WTC11 (cell line): ENCODE measurements around the gene LRRTM3. TPM values are rescaled to one million over a fixed set of nuclear protein-coding genes. Genes with fewer than 3 reads are reported as not detected.

Source experiments
- ATAC-seq: fragments of 200-7000 bp; cut with Tn5 transposase; 2 replicates; pipeline ENCODE4 v1.10.0; 2021; ENCODE audit warnings: mild to moderate bottlenecking, moderate library complexity
- CTCF ChIA-PET: fragments of 300-600 bp; sonication (Branson Sonifier 250); formaldehyde crosslinking; loops from one replicate; lab custom pipeline; 2021; ENCODE audit warnings: antibody characterized with exemption; lab: Charles Lee
- POLR2A ChIA-PET: fragments of 350-600 bp; sonication (Branson Sonifier 250); formaldehyde crosslinking; loops from one replicate; lab custom pipeline; 2021; ENCODE audit warnings: antibody characterized with exemption; lab: Charles Lee
- DNase-seq: peaks from one replicate; pipeline ENCODE4 v3.0.0; 2021; ENCODE audit warnings: low spot score
- H3K27ac Mint-ChIP-seq: 2 replicates; pipeline ENCODE4 v1.8.0; 2021; ENCODE audit warnings: mixed read lengths
- H3K27me3 Mint-ChIP-seq: 2 replicates; pipeline ENCODE4 v1.8.0; 2021; ENCODE audit warnings: low read depth, mild to moderate bottlenecking, moderate library complexity, mixed read lengths
- H3K36me3 Mint-ChIP-seq: 2 replicates; pipeline ENCODE4 v1.8.0; 2021; ENCODE audit warnings: mixed read lengths
- H3K4me1 Mint-ChIP-seq: 2 replicates; pipeline ENCODE4 v1.8.0; 2022; ENCODE audit warnings: mixed read lengths
- H3K4me3 Mint-ChIP-seq: 2 replicates; pipeline ENCODE4 v1.8.0; 2021; ENCODE audit warnings: mild to moderate bottlenecking, moderate library complexity, mixed read lengths
- H3K9me3 Mint-ChIP-seq: 2 replicates; pipeline ENCODE4 v1.8.0; 2021; ENCODE audit warnings: mixed read lengths
- ATF1 ChIP-seq: sonication (generic); formaldehyde crosslinking; IDR thresholded peaks from 2 replicates; pipeline ENCODE4 v1.8.1; 2023; ENCODE audit warnings: mild to moderate bottlenecking, moderate library complexity, missing genetic modification reagents
- MYBL2 ChIP-seq: sonication (generic); formaldehyde crosslinking; IDR thresholded peaks from 2 replicates; pipeline ENCODE4 v1.8.1; 2023; ENCODE audit warnings: mild to moderate bottlenecking, moderate library complexity, missing genetic modification reagents
- NFE2L1 ChIP-seq: sonication (generic); formaldehyde crosslinking; IDR thresholded peaks from 2 replicates; pipeline ENCODE4 v1.8.1; 2023; ENCODE audit warnings: missing genetic modification reagents
- NR3C1 ChIP-seq: sonication (generic); formaldehyde crosslinking; conservative IDR thresholded peaks from 2 replicates; pipeline ENCODE4 v1.8.1; 2023; ENCODE audit warnings: low read depth, mild to moderate bottlenecking, missing genetic modification reagents
- ZNF317 ChIP-seq: sonication (generic); formaldehyde crosslinking; IDR thresholded peaks from 2 replicates; pipeline ENCODE4 v1.8.1; 2023; ENCODE audit warnings: low read depth, mild to moderate bottlenecking, moderate library complexity, missing genetic modification reagents, borderline replicate concordance
- total RNA-seq: library from RNA; stranded (reverse); gene quantifications from 3 replicates; pipeline ENCODE4 v1.2.3, GENCODE V29; 2021
- TF ChIP-seq, protein P1 (sequence below): sonication (generic); formaldehyde crosslinking; IDR thresholded peaks from 2 replicates; pipeline ENCODE4 v1.8.1; 2023; ENCODE audit warnings: mild to moderate bottlenecking, missing genetic modification reagents, moderate library complexity
- TF ChIP-seq, protein P2 (sequence below): sonication (generic); formaldehyde crosslinking; IDR thresholded peaks from 2 replicates; pipeline ENCODE4 v1.8.1; 2023; ENCODE audit warnings: mild to moderate bottlenecking, missing genetic modification reagents, borderline replicate concordance
- TF ChIP-seq, protein P3 (sequence below): fragments of 250-450 bp; sonication (Bioruptor Pico); IDR thresholded peaks from 2 replicates; pipeline ENCODE4 v1.9.0; 2021; ENCODE audit warnings: mild to moderate bottlenecking, borderline replicate concordance
- TF ChIP-seq, protein P4 (sequence below): sonication (generic); formaldehyde crosslinking; IDR thresholded peaks from 2 replicates; pipeline ENCODE4 v1.8.1; 2022; ENCODE audit warnings: mild to moderate bottlenecking, missing genetic modification reagents, moderate library complexity, borderline replicate concordance
- TF ChIP-seq, protein P5 (sequence below): fragments of 250-450 bp; sonication (Bioruptor Pico); IDR thresholded peaks from 2 replicates; pipeline ENCODE4 v1.8.0; 2021; ENCODE audit warnings: mild to moderate bottlenecking
- TF ChIP-seq, protein P6 (sequence below): sonication (generic); formaldehyde crosslinking; IDR thresholded peaks from 2 replicates; pipeline ENCODE4 v1.8.0; 2022; ENCODE audit warnings: mild to moderate bottlenecking, missing genetic modification reagents
- TF ChIP-seq, protein P7 (sequence below): fragments of 250-450 bp; sonication (Bioruptor Pico); conservative IDR thresholded peaks from 2 replicates; pipeline ENCODE4 v1.9.0; 2021; ENCODE audit warnings: mild to moderate bottlenecking

The LRRTM3 gene
- total RNA-seq, 1 experiment from 2014 or later: 0.52 TPM

DNA sequence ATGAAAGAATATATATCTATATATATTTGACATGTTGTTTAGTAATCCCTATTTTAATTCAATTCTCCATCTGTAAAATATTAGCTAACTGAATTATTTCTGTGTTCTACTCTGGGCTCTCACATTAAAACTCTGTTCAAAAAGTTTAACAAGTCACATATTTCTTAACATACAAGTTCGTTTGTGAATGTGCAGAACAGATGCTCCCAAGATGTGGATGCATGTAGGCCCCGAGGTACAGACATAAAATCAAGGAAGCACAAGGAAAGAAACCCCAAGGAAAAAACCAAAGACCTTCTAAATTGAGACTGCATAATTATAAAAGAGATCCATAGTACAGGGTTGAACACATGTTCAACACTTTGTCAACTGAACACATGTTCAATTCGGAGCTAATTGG, 175.1 kb downstream of the LRRTM3 start:
- H3K27me3 Mint-ChIP-seq: no peaks in the 10 kb centered on the region
- ATAC-seq (no peak), DNase-seq (no peak)
- TF ChIP-seq ATF1 (no peak), NR3C1 (CRISPR knock-in tag) (no peak), NFE2L1 (CRISPR knock-in tag) (no peak)
- TF ChIP-seq, protein P1, sequence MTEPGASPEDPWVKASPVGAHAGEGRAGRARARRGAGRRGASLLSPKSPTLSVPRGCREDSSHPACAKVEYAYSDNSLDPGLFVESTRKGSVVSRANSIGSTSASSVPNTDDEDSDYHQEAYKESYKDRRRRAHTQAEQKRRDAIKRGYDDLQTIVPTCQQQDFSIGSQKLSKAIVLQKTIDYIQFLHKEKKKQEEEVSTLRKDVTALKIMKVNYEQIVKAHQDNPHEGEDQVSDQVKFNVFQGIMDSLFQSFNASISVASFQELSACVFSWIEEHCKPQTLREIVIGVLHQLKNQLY (CRISPR knock-in tag): no peak
- TF ChIP-seq, protein P2, sequence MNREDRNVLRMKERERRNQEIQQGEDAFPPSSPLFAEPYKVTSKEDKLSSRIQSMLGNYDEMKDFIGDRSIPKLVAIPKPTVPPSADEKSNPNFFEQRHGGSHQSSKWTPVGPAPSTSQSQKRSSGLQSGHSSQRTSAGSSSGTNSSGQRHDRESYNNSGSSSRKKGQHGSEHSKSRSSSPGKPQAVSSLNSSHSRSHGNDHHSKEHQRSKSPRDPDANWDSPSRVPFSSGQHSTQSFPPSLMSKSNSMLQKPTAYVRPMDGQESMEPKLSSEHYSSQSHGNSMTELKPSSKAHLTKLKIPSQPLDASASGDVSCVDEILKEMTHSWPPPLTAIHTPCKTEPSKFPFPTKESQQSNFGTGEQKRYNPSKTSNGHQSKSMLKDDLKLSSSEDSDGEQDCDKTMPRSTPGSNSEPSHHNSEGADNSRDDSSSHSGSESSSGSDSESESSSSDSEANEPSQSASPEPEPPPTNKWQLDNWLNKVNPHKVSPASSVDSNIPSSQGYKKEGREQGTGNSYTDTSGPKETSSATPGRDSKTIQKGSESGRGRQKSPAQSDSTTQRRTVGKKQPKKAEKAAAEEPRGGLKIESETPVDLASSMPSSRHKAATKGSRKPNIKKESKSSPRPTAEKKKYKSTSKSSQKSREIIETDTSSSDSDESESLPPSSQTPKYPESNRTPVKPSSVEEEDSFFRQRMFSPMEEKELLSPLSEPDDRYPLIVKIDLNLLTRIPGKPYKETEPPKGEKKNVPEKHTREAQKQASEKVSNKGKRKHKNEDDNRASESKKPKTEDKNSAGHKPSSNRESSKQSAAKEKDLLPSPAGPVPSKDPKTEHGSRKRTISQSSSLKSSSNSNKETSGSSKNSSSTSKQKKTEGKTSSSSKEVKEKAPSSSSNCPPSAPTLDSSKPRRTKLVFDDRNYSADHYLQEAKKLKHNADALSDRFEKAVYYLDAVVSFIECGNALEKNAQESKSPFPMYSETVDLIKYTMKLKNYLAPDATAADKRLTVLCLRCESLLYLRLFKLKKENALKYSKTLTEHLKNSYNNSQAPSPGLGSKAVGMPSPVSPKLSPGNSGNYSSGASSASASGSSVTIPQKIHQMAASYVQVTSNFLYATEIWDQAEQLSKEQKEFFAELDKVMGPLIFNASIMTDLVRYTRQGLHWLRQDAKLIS: no peak
- peaks cover 27% of the 10 kb centered on the region for H3K4me1 Mint-ChIP-seq
- POLR2A ChIA-PET: no interaction called here
- no peaks in the 10 kb centered on the region for H3K36me3 Mint-ChIP-seq
- CTCF ChIA-PET: no interaction called here
- peak overlapping the region; percentile 62; the same call in 1 of the 2 replicates for H3K27ac Mint-ChIP-seq
- no peak overlapping the region for H3K4me3 Mint-ChIP-seq
- H3K9me3 Mint-ChIP-seq: no peaks in the 10 kb centered on the region

DNA sequence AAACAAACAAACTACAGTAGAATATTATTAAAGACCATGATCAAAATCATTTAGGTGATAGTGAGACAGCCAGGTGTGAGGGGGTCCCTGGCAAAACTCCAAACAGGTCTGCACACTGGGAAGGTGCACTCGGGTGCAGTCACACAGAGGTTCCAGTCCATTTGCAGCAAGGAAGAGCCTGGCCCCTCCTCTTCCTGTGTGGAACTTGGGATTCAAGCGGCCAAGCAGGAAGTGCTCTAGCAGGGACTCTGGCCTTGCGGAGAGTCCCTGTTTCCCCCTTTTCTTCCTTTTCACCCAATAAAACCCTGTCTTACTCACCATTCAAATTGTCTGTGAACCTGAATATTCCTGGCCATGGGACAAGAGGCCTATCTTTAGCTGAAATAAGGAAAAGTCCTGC, 181.8 kb downstream of the LRRTM3 start:
- no peaks in the 10 kb centered on the region for H3K9me3 Mint-ChIP-seq
- ChIA-PET CTCF (no interaction called here), POLR2A (no interaction called here)
- peak; percentile 9 for DNase-seq
- H3K27ac Mint-ChIP-seq: no peak overlapping the region
- H3K4me1 Mint-ChIP-seq: no peaks in the 10 kb centered on the region
- TF ChIP-seq ZNF317 (CRISPR knock-in tag): no peak
- TF ChIP-seq, protein P3, sequence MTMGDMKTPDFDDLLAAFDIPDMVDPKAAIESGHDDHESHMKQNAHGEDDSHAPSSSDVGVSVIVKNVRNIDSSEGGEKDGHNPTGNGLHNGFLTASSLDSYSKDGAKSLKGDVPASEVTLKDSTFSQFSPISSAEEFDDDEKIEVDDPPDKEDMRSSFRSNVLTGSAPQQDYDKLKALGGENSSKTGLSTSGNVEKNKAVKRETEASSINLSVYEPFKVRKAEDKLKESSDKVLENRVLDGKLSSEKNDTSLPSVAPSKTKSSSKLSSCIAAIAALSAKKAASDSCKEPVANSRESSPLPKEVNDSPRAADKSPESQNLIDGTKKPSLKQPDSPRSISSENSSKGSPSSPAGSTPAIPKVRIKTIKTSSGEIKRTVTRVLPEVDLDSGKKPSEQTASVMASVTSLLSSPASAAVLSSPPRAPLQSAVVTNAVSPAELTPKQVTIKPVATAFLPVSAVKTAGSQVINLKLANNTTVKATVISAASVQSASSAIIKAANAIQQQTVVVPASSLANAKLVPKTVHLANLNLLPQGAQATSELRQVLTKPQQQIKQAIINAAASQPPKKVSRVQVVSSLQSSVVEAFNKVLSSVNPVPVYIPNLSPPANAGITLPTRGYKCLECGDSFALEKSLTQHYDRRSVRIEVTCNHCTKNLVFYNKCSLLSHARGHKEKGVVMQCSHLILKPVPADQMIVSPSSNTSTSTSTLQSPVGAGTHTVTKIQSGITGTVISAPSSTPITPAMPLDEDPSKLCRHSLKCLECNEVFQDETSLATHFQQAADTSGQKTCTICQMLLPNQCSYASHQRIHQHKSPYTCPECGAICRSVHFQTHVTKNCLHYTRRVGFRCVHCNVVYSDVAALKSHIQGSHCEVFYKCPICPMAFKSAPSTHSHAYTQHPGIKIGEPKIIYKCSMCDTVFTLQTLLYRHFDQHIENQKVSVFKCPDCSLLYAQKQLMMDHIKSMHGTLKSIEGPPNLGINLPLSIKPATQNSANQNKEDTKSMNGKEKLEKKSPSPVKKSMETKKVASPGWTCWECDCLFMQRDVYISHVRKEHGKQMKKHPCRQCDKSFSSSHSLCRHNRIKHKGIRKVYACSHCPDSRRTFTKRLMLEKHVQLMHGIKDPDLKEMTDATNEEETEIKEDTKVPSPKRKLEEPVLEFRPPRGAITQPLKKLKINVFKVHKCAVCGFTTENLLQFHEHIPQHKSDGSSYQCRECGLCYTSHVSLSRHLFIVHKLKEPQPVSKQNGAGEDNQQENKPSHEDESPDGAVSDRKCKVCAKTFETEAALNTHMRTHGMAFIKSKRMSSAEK (CRISPR knock-in tag): no peak
- TF ChIP-seq, protein P4, sequence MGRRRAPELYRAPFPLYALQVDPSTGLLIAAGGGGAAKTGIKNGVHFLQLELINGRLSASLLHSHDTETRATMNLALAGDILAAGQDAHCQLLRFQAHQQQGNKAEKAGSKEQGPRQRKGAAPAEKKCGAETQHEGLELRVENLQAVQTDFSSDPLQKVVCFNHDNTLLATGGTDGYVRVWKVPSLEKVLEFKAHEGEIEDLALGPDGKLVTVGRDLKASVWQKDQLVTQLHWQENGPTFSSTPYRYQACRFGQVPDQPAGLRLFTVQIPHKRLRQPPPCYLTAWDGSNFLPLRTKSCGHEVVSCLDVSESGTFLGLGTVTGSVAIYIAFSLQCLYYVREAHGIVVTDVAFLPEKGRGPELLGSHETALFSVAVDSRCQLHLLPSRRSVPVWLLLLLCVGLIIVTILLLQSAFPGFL (CRISPR knock-in tag): no peak
- TF ChIP-seq, protein P5, sequence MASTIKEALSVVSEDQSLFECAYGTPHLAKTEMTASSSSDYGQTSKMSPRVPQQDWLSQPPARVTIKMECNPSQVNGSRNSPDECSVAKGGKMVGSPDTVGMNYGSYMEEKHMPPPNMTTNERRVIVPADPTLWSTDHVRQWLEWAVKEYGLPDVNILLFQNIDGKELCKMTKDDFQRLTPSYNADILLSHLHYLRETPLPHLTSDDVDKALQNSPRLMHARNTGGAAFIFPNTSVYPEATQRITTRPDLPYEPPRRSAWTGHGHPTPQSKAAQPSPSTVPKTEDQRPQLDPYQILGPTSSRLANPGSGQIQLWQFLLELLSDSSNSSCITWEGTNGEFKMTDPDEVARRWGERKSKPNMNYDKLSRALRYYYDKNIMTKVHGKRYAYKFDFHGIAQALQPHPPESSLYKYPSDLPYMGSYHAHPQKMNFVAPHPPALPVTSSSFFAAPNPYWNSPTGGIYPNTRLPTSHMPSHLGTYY: no peak
- TF ChIP-seq, protein P6, sequence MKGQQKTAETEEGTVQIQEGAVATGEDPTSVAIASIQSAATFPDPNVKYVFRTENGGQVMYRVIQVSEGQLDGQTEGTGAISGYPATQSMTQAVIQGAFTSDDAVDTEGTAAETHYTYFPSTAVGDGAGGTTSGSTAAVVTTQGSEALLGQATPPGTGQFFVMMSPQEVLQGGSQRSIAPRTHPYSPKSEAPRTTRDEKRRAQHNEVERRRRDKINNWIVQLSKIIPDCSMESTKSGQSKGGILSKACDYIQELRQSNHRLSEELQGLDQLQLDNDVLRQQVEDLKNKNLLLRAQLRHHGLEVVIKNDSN: no peak
- TF ChIP-seq MYBL2 (CRISPR knock-in tag): no peak
- TF ChIP-seq, protein P7, sequence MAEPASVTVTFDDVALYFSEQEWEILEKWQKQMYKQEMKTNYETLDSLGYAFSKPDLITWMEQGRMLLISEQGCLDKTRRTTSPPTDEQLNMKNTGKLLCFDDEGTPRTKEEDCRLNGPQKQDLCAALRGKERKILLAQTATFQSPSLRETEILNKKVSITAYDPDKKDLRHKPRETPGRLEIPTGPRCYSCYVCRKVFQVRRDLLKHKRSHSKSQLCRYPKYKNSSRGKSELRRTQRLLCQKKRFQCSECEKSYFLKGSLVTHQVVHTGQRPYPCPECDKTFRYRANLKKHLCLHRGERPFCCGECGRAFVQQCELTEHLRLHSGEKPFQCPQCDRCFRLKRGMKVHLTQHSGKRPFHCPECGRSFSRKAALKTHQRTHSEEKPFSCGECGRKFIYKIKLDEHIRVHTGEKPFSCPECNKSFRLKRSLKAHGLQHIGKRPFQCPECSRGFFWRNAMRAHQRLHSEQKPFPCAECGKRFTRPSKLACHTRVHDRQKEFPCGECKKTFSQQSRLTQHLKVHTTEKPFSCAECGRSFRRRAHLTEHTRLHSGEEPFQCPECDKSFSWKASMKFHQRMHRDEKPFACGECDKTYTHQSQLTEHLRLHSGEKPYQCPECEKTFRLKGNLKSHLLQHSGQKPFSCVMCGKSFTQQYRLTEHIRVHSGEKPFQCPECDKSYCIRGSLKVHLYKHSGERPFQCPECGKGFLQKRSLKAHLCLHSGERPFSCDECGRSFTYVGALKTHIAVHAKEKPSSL: no peak
- no peaks in the 10 kb centered on the region for H3K27me3 Mint-ChIP-seq
- peak; percentile 67 for ATAC-seq
- H3K4me3 Mint-ChIP-seq: no peak overlapping the region
- no peaks in the 10 kb centered on the region for H3K36me3 Mint-ChIP-seq
